ENCODE data around the gene PRKCH. TPM values are rescaled to one million over a fixed set of nuclear protein-coding genes. Genes with fewer than 3 reads are reported as not detected.

The PRKCH gene
- total and polyA plus RNA-seq, 2 experiments from 2014 or later, result 7.1 to 11.2 TPM

GRCh38 chr14:61471297-61472005 lies 150.1 kb downstream of the PRKCH start:
- Histone ChIP-seq H3K9me2 (replicated peaks; ENCODE audit: insufficient read depth) (no peaks in the 10 kb centered on the region), H3K4me2 (peak overlapping the region; percentile 70), H4K20me1 (ENCODE audit: insufficient read depth, poor library complexity, severe bottlenecking) (no peaks in the 10 kb centered on the region), H3K9me3 (ENCODE audit: low read depth) (no peaks in the 10 kb centered on the region), H3K27me3 (no peaks in the 10 kb centered on the region), H3K79me2 (no peaks in the 10 kb centered on the region), H3K4me1 (ENCODE audit: insufficient read depth) (peaks cover 38% of the 10 kb centered on the region), H3K27ac (peak overlapping the region; percentile 81), H3K36me3 (replicated peaks; ENCODE audit: insufficient read depth, low read depth) (no peaks in the 10 kb centered on the region), H2AFZ (no peak overlapping the region), H3K4me3 (no peak overlapping the region)
- WGBS (ENCODE audit: low lambda C conversion rate, missing lambda C conversion rate), result 52% methylated on average over 7 of the region's 7 CpGs
- no peak for DNase-seq (ENCODE audit: low spot score)
- TF ChIP-seq EZH2 (IDR thresholded peaks at IDR 0.05; ENCODE audit: borderline replicate concordance) (no peak), CTCF (IDR thresholded peaks at IDR 0.05; ENCODE audit: poor library complexity) (no peak), EZH2phosphoT487 (IDR thresholded peaks at IDR 0.05; ENCODE audit: low read depth, severe bottlenecking, unreplicated experiment) (no peak)

- Histone ChIP-seq H2AFZ (no peak overlapping the region), H3K36me3 (replicated peaks; ENCODE audit: insufficient read depth, low read depth) (no peaks in the 10 kb centered on the region), H3K4me3 (no peak overlapping the region), H3K27me3 (no peaks in the 10 kb centered on the region), H3K4me1 (ENCODE audit: insufficient read depth) (peaks cover 38% of the 10 kb centered on the region), H3K27ac (peak overlapping the region; percentile 81), H4K20me1 (ENCODE audit: insufficient read depth, poor library complexity, severe bottlenecking) (no peaks in the 10 kb centered on the region), H3K9me2 (replicated peaks; ENCODE audit: insufficient read depth) (no peaks in the 10 kb centered on the region), H3K9me3 (ENCODE audit: low read depth) (no peaks in the 10 kb centered on the region), H3K4me2 (peak overlapping the region; percentile 70), H3K79me2 (no peaks in the 10 kb centered on the region)
- WGBS (ENCODE audit: low lambda C conversion rate, missing lambda C conversion rate), result 39% methylated on average over 8 of the region's 8 CpGs
- no peak for TF ChIP-seq EZH2phosphoT487 (IDR thresholded peaks at IDR 0.05; ENCODE audit: low read depth, severe bottlenecking, unreplicated experiment)
- no peak for TF ChIP-seq CTCF (IDR thresholded peaks at IDR 0.05; ENCODE audit: poor library complexity)
- no peak for TF ChIP-seq EZH2 (IDR thresholded peaks at IDR 0.05; ENCODE audit: borderline replicate concordance)
- DNase-seq (ENCODE audit: low spot score), result peak; percentile 43
These were observed 150.8 kb downstream of the PRKCH start for GRCh38 chr14:61472011-61472672.

- H3K4me3 ChIP-seq, result no peak overlapping the region
- TF ChIP-seq CTCF (IDR thresholded peaks at IDR 0.05; ENCODE audit: poor library complexity), result no peak
- TF ChIP-seq EZH2 (IDR thresholded peaks at IDR 0.05; ENCODE audit: borderline replicate concordance), result no peak
- no peak for TF ChIP-seq EZH2phosphoT487 (IDR thresholded peaks at IDR 0.05; ENCODE audit: low read depth, severe bottlenecking, unreplicated experiment)
- H2AFZ ChIP-seq, result no peak overlapping the region
- peaks cover 40% of the 10 kb centered on the region for H3K4me1 ChIP-seq (ENCODE audit: insufficient read depth)
- H3K36me3 ChIP-seq (replicated peaks; ENCODE audit: insufficient read depth, low read depth), result no peaks in the 10 kb centered on the region
- no peaks in the 10 kb centered on the region for H3K79me2 ChIP-seq
- peak overlapping the region; percentile 70 for H3K4me2 ChIP-seq
- no peaks in the 10 kb centered on the region for H4K20me1 ChIP-seq (ENCODE audit: insufficient read depth, poor library complexity, severe bottlenecking)
- H3K9me3 ChIP-seq (ENCODE audit: low read depth), result no peaks in the 10 kb centered on the region
- H3K27me3 ChIP-seq, result no peaks in the 10 kb centered on the region
- H3K9me2 ChIP-seq (replicated peaks; ENCODE audit: insufficient read depth), result no peaks in the 10 kb centered on the region
- WGBS (ENCODE audit: low lambda C conversion rate, missing lambda C conversion rate), result 62% methylated on average over 3 of the region's 3 CpGs
- DNase-seq (ENCODE audit: low spot score), result no peak
- H3K27ac ChIP-seq, result peak overlapping the region; percentile 81
These were observed 151.5 kb downstream of the PRKCH start for GRCh38 chr14:61472801-61473376.

Measured in hepatocyte (in vitro differentiated cells).